ENCODE measurements around the gene ALCAM. TPM values are rescaled to one million over a fixed set of nuclear protein-coding genes. Genes with fewer than 3 reads are reported as not detected.

ALCAM gene
- total and polyA plus RNA-seq, 2 of the 8 experiments (the other 6 are each of a cell fraction or from before 2014, with no cell fraction given) = 10.8 to 33.0 TPM

DNA sequence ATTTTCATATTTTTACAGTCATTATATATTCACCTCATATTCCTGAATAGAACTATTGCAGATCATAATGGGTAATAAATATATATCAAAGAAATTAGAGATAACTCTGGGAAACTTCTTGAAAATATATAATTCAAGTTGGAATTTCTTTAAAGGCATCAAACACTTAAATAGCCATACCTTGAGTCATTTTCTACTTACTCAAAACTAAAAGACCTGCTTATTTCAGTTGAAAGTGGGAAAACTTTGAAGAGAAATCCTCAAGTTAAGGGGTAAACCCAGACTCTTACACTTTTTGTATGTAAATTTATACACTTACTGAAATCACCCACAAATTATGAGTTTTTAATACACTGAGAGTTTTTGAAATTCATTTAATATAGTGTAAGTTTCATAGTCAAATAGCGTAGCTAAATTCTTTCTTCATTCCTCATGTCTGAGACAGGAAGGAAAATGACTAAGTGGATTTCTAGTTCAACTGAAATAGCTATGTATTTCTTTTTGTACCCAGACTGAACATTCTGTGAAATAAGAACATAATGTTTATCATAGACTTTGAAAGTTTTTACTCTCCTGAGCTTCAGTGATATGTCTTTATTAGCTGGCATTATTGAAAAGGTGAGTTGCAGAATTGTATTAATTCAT is 4.6 kb upstream of the ALCAM start:
- Histone ChIP-seq H2AFZ (ENCODE audit: low read length) (no peak overlapping the region), H3K36me3 (ENCODE audit: control insufficient read depth in 2 of 4, insufficient read depth in 4 of 4, low read length in 3 of 4) (no peaks in the 10 kb centered on the region), H3K79me1 (ENCODE audit: low read depth, low read length) (no peaks in the 10 kb centered on the region), H3K27ac (ENCODE audit: low read depth, low read length) (no peak overlapping the region), H3K4me1 (replicated peaks in 1 of 4; ENCODE audit: control insufficient read depth in 3 of 4, insufficient read depth in 4 of 4, low read length in 3 of 4) (peaks cover 0 to 7% (median 4%) of the 10 kb centered on the region in 4 experiments; a peak in 4 of 7 replicates), H3K4me2 (ENCODE audit: insufficient read depth in 1 of 2, low read depth in 2 of 2, low read length in 2 of 2) (no peak overlapping the region), H4K91ac (replicated peaks; ENCODE audit: insufficient read length, low read length) (no peak overlapping the region), H4K8ac (ENCODE audit: extremely low read depth, insufficient read depth, low read length) (no peak overlapping the region), H3K4ac (replicated peaks; ENCODE audit: insufficient read length, low read depth, low read length) (no peak overlapping the region), H3K9ac (replicated peaks in 1 of 4; ENCODE audit: extremely low read depth in 1 of 4, low read depth in 3 of 4, low read length in 3 of 4) (no peak overlapping the region), H2BK12ac (ENCODE audit: low read depth, low read length) (no peak overlapping the region), H3K79me2 (ENCODE audit: control insufficient read depth in 1 of 2, insufficient read depth in 2 of 2, low read length in 2 of 2) (no peaks in the 10 kb centered on the region), H3K23ac (ENCODE audit: insufficient read length) (no peak overlapping the region), H3K56ac (replicated peaks; ENCODE audit: insufficient read length, low read depth, low read length) (no peak overlapping the region), H4K20me1 (replicated peaks in 1 of 2; ENCODE audit: control insufficient read depth in 1 of 2, insufficient read depth in 2 of 2, low read length in 2 of 2) (no peaks in the 10 kb centered on the region), H3K23me2 (ENCODE audit: low read depth, low read length) (peaks cover 14% of the 10 kb centered on the region), H2BK20ac (ENCODE audit: low read length) (no peak overlapping the region), H2BK120ac (replicated peaks; ENCODE audit: low read depth, low read length) (no peak overlapping the region), H2BK15ac (ENCODE audit: low read length) (no peak overlapping the region), H3K18ac (ENCODE audit: extremely low read depth, low read length) (no peak overlapping the region), H3K27me3 (replicated peaks in 1 of 4; ENCODE audit: control insufficient read depth in 3 of 4, extremely low read depth in 1 of 4, insufficient read depth in 3 of 4, low read length in 3 of 4) (no peaks in the 10 kb centered on the region), H2BK5ac (ENCODE audit: low read depth, low read length) (no peak overlapping the region), H2AK5ac (ENCODE audit: low read depth, low read length) (no peak overlapping the region), H3K14ac (ENCODE audit: insufficient read length) (no peak overlapping the region), H3K4me3 (ENCODE audit: extremely low read depth in 1 of 4, insufficient read depth in 2 of 4, low read depth in 3 of 4, low read length in 4 of 4) (no peak overlapping the region), H3K9me3 (ENCODE audit: insufficient read depth in 2 of 2, low read depth in 1 of 2, low read length in 1 of 2) (no peaks in the 10 kb centered on the region), H4K5ac (ENCODE audit: insufficient read length, low read depth, low read length) (no peak overlapping the region)
- POLR2A ChIA-PET (ENCODE audit: partially characterized antibody) = no interaction called here
- FAIRE-seq = no peak
- DNase-seq (ENCODE audit: low read depth in 1 of 2, low spot score in 2 of 2) = no peak
- CTCF ChIA-PET (ENCODE audit: partially characterized antibody) = no interaction called here
- TF ChIP-seq TEAD4 (IDR thresholded peaks at IDR 0.05; ENCODE audit: low read depth, low read length) = no peak
- TF ChIP-seq, protein P1, sequence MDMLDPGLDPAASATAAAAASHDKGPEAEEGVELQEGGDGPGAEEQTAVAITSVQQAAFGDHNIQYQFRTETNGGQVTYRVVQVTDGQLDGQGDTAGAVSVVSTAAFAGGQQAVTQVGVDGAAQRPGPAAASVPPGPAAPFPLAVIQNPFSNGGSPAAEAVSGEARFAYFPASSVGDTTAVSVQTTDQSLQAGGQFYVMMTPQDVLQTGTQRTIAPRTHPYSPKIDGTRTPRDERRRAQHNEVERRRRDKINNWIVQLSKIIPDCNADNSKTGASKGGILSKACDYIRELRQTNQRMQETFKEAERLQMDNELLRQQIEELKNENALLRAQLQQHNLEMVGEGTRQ (IDR thresholded peaks at IDR 0.05; ENCODE audit: low read length) = no peak
- TF ChIP-seq ASH2L (IDR thresholded peaks at IDR 0.05; ENCODE audit: low read length) = no peak
- TF ChIP-seq SRF (IDR thresholded peaks at IDR 0.05; ENCODE audit: low read depth, low read length) = no peak
- WGBS, 2 experiments (ENCODE audit: extremely low coverage in 1 of 2, insufficient coverage in 1 of 2, insufficient read length in 1 of 2, insufficient replicate concordance in 2 of 2, low coverage in 1 of 2, low lambda C conversion rate in 2 of 2, missing lambda C conversion rate in 1 of 2) = 95% methylated on average over 1 of the region's 1 CpG; no CpG with 5 or more reads in 1 of the 2 experiments

Measured in H1 (cell line).